ENCODE results near the gene ARID1B. TPM values are rescaled to one million over a fixed set of nuclear protein-coding genes. Genes with fewer than 3 reads are reported as not detected.

The ARID1B gene
- total and polyA plus RNA-seq, 8 donors = 67.6 to 102 (median 99.0) TPM

- Histone ChIP-seq H3K27ac (no peak overlapping the region), H3K9me3 (no peaks in the 10 kb centered on the region), H3K4me3 (no peak overlapping the region), H3K4me1 (peaks cover 20 to 50% of the 10 kb centered on the region in 2 donors), H3K36me3 (peaks cover 0 to 3% of the 10 kb centered on the region in 2 donors), H3K27me3 (no peaks in the 10 kb centered on the region)
- intact Hi-C loops (cut with DNase I) = no loop called here
- no peak for TF ChIP-seq CTCF (IDR thresholded peaks at IDR 0.05)
- ATAC-seq = no peak
- no peak for DNase-seq
These were observed 52.9 kb downstream of the ARID1B start for GRCh38 chr6:156830126-156830525.

GRCh38 chr6:156832231-156832647 lies 55.1 kb downstream of the ARID1B start:
- H3K27me3 ChIP-seq = no peaks in the 10 kb centered on the region
- H3K4me3 ChIP-seq = no peak overlapping the region
- DNase-seq (peak in 2 of 4 donors; percentile 45 to 49), ATAC-seq (peak; percentile 51)
- intact Hi-C loops (cut with DNase I) = no loop called here
- H3K36me3 ChIP-seq = peaks cover 0 to 3% of the 10 kb centered on the region in 2 donors
- TF ChIP-seq CTCF (IDR thresholded peaks at IDR 0.05) = no peak
- peak overlapping the region in 1 of 2 donors; percentile 14 for H3K27ac ChIP-seq
- peaks cover 17 to 36% of the 10 kb centered on the region in 2 donors for H3K4me1 ChIP-seq
- no peaks in the 10 kb centered on the region for H3K9me3 ChIP-seq

- peaks cover 0 to 3% of the 10 kb centered on the region in 2 donors for H3K36me3 ChIP-seq
- no peaks in the 10 kb centered on the region for H3K27me3 ChIP-seq
- no peak overlapping the region for H3K4me3 ChIP-seq
- H3K9me3 ChIP-seq = no peaks in the 10 kb centered on the region
- no peak for TF ChIP-seq CTCF (IDR thresholded peaks at IDR 0.05)
- ATAC-seq (peak; percentile 18), DNase-seq (peak in 2 of 4 donors; percentile 68 to 69)
- peaks cover 14 to 32% of the 10 kb centered on the region in 2 donors for H3K4me1 ChIP-seq
- H3K27ac ChIP-seq = peak overlapping the region in 1 of 2 donors; percentile 14
- intact Hi-C loops (cut with DNase I) = no loop called here
These were observed 55.5 kb downstream of the ARID1B start for GRCh38 chr6:156832669-156833068.

- no peak for TF ChIP-seq CTCF (IDR thresholded peaks at IDR 0.05)
- H3K27ac ChIP-seq = no peak overlapping the region
These were observed 56.6 kb downstream of the ARID1B start for GRCh38 chr6:156833755-156834154.

GRCh38 chr6:156839129-156839528 lies 62.0 kb downstream of the ARID1B start:
- Histone ChIP-seq H3K9me3 (no peaks in the 10 kb centered on the region), H3K4me3 (no peak overlapping the region), H3K4me1 (peaks cover 0 to 46% of the 10 kb centered on the region in 2 donors), H3K27me3 (no peaks in the 10 kb centered on the region), H3K27ac (no peak overlapping the region), H3K36me3 (no peaks in the 10 kb centered on the region)
- ATAC-seq (no peak), DNase-seq (no peak)
- no peak for TF ChIP-seq CTCF (IDR thresholded peaks at IDR 0.05)
- intact Hi-C loops (cut with DNase I) = no loop called here

More at GRCh38 chr6:156833755-156834154, 56.6 kb downstream of the ARID1B start:
- no peak for DNase-seq
- H3K4me3 ChIP-seq = no peak overlapping the region
- no peaks in the 10 kb centered on the region for H3K9me3 ChIP-seq
- H3K36me3 ChIP-seq = peaks cover 0 to 3% of the 10 kb centered on the region in 2 donors
- peaks cover 9 to 22% of the 10 kb centered on the region in 2 donors for H3K4me1 ChIP-seq
- no peak for ATAC-seq
- no peaks in the 10 kb centered on the region for H3K27me3 ChIP-seq
- intact Hi-C loops (cut with DNase I) = no loop called here
